ENCODE data around the gene KRT81.
A peak's percentile ranks its signal among the peaks of the same experiment; 100 is the strongest.
"Not testable (repeated sequence)": the region's sequence is repeated elsewhere in the genome, so short reads cannot be mapped to it uniquely, and the experiment has no call there.

KRT81 gene

DNA sequence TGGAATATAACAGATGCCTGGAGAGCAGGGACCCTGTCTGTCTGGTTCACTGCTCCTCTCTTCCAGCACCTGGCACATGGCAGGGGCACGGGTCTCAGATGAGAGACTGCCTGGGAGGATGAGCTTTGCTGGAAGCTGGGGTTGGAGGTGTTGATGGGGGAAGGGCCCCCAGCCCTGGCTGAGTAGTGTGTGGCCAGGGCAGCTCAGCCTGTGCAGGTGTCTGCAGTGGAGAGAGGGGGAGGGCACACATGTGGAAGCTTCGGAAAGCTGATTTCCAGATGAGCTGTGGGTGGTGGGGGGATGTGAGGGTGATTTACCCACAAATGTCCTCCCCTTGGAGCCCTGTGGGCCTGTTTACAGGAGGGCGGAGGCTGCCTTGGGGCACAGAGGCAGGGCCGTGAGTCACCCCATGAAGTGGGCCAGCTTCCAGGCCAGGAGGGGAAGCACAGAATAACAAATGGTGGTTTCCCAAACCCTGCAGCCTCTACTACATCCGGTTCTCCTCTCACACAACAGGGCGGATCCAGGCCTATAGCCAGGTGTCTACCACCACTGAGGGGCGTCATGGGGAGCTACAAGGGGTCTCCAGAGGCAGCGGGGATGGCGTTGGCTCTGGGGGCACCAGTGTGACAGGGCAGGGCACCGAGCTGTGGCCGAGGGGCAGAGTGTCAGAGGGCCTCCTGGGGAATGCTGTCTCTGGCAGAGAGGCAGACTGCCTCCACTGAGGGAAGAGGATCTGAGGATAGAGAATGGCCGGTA lies 47.3 kb downstream of the KRT81 start:
- H3K9me3 ChIP-seq (ENCODE audit: severe bottlenecking), result no peaks in the 10 kb centered on the region
- no peaks in the 10 kb centered on the region for H3K27me3 ChIP-seq (ENCODE audit: insufficient read depth, poor library complexity, severe bottlenecking)
- peak; percentile 91 for DNase-seq (ENCODE audit: low spot score)
- H3K4me3 ChIP-seq (ENCODE audit: severe bottlenecking), result no peak overlapping the region
- H3K27ac ChIP-seq (ENCODE audit: poor library complexity, severe bottlenecking), result peak overlapping the region; percentile 99
- TF ChIP-seq, protein P1, sequence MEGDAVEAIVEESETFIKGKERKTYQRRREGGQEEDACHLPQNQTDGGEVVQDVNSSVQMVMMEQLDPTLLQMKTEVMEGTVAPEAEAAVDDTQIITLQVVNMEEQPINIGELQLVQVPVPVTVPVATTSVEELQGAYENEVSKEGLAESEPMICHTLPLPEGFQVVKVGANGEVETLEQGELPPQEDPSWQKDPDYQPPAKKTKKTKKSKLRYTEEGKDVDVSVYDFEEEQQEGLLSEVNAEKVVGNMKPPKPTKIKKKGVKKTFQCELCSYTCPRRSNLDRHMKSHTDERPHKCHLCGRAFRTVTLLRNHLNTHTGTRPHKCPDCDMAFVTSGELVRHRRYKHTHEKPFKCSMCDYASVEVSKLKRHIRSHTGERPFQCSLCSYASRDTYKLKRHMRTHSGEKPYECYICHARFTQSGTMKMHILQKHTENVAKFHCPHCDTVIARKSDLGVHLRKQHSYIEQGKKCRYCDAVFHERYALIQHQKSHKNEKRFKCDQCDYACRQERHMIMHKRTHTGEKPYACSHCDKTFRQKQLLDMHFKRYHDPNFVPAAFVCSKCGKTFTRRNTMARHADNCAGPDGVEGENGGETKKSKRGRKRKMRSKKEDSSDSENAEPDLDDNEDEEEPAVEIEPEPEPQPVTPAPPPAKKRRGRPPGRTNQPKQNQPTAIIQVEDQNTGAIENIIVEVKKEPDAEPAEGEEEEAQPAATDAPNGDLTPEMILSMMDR (IDR thresholded peaks at IDR 0.05; ENCODE audit: poor library complexity, severe bottlenecking), result no peak
- peak; percentile 6 for ATAC-seq (ENCODE audit: low read depth)
- peaks cover 47% of the 10 kb centered on the region for H3K4me1 ChIP-seq (ENCODE audit: insufficient read depth, poor library complexity, severe bottlenecking)
- H3K36me3 ChIP-seq (ENCODE audit: low read depth), result peaks cover 85% of the 10 kb centered on the region

DNA sequence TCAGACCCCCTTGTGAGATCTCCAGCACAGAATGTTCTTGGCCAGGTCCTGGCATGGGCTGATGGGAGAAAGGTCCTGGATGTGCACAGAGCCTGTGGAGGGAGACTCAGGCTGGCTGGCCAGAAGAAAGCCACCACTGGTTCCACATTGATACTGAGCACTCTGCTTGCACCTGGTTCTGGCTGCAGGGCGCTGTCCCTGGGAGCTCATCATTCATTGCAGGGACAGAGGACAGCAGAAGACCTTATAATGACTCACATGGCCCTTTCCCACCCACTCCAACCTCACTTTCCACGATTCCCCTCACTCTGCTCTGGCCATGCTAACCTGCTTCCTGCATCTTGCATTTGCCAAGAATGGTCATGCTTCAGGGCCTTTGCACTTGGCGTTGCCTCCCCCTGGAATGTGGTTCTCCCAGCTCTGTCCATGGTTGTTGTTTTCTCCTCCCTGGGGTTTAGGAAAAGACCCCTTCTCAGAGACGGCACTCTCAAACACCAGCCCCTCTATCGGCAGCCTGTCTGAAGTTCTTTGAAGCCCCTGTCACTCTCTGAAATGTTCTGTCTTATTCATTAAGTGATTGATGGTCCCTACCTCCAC lies 48.0 kb downstream of the KRT81 start:
- Histone ChIP-seq H3K27me3 (ENCODE audit: insufficient read depth, poor library complexity, severe bottlenecking) (no peaks in the 10 kb centered on the region), H3K27ac (ENCODE audit: poor library complexity, severe bottlenecking) (peak overlapping the region; percentile 99), H3K4me3 (ENCODE audit: severe bottlenecking) (no peak overlapping the region), H3K4me1 (ENCODE audit: insufficient read depth, poor library complexity, severe bottlenecking) (peaks cover 52% of the 10 kb centered on the region), H3K36me3 (ENCODE audit: low read depth) (peaks cover 92% of the 10 kb centered on the region), H3K9me3 (ENCODE audit: severe bottlenecking) (no peaks in the 10 kb centered on the region)
- ATAC-seq (ENCODE audit: low read depth) (no peak), DNase-seq (ENCODE audit: low spot score) (peak; percentile 65)
- TF ChIP-seq, protein P1 (IDR thresholded peaks at IDR 0.05; ENCODE audit: poor library complexity, severe bottlenecking), result no peak

DNA sequence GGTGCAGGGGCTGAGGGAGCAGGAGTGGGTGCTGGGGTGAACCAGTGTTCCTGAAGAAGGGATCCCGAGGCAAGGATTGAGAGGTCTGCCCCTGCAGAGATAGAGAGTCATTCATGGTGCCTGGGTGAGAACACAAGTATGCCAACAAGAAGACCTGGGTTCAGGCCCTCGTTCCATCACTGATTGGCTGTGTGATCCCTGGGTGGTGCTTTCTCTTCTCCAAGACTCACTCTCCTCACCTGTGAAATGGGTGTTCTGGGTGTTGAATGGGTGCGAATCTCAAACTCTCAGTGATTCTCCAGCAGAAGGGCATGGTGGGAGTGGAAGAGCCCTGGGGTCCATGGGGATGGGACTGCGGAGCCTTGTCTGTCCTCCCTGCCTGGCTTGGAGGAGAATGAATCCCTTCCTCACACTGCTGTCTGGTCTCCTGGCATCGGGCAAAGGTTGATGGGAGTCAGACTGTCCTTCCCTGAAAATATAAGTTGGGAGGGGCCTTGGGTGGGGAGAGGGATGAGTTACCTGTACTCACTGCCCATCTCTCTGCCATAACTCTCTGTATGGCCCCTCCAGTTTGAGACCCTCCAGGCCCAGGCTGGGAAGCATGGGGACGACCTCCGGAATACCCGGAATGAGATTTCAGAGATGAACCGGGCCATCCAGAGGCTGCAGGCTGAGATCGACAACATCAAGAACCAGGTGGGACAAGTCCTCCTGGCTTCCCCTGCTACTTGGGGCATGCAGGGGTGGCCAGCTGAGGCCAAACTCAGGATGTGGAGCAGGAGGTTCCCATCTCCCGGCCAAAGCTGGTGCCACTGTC lies 48.7 kb downstream of the KRT81 start:
- H3K27me3 ChIP-seq (ENCODE audit: insufficient read depth, poor library complexity, severe bottlenecking), result no peaks in the 10 kb centered on the region
- DNase-seq (ENCODE audit: low spot score), result no peak
- peaks cover 94% of the 10 kb centered on the region for H3K36me3 ChIP-seq (ENCODE audit: low read depth)
- no peaks in the 10 kb centered on the region for H3K9me3 ChIP-seq (ENCODE audit: severe bottlenecking)
- H3K4me1 ChIP-seq (ENCODE audit: insufficient read depth, poor library complexity, severe bottlenecking), result peaks cover 56% of the 10 kb centered on the region
- no peak overlapping the region for H3K4me3 ChIP-seq (ENCODE audit: severe bottlenecking)
- no peak for ATAC-seq (ENCODE audit: low read depth)
- H3K27ac ChIP-seq (ENCODE audit: poor library complexity, severe bottlenecking), result peak overlapping the region; percentile 99
- TF ChIP-seq, protein P1 (IDR thresholded peaks at IDR 0.05; ENCODE audit: poor library complexity, severe bottlenecking), result no peak

DNA sequence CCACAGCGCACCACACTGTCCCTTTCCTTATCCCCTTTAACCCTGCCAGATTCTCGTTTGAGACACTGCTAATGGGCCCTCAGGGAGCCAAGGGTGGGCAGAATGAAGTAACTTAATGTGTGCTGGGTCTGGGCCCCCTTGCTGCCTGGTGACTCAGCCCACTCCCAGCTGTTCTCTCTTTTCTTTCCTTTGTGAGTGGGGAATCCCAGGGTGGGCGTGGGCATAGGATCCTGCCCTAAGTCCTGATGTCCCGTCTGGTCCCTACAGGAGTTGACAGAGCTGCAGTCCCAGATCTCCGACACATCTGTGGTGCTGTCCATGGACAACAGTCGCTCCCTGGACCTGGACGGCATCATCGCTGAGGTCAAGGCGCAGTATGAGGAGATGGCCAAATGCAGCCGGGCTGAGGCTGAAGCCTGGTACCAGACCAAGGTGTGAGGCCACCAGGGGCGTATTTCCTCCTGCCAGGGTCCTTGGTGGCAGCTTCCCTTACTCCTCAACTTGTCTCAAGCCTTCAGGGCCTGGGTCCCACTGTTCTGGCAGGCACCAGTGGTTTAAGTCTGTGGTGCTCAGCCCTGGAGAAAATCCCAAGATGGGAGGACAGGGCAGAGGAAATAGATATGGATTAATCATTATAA lies 50.0 kb downstream of the KRT81 start:
- Histone ChIP-seq H3K9me3 (ENCODE audit: severe bottlenecking) (no peaks in the 10 kb centered on the region), H3K4me3 (ENCODE audit: severe bottlenecking) (no peak overlapping the region), H3K4me1 (ENCODE audit: insufficient read depth, poor library complexity, severe bottlenecking) (peaks cover 67% of the 10 kb centered on the region), H3K27me3 (ENCODE audit: insufficient read depth, poor library complexity, severe bottlenecking) (no peaks in the 10 kb centered on the region), H3K36me3 (ENCODE audit: low read depth) (peaks cover 95% of the 10 kb centered on the region), H3K27ac (ENCODE audit: poor library complexity, severe bottlenecking) (peak overlapping the region; percentile 99)
- ATAC-seq (ENCODE audit: low read depth) (peak; percentile 0; the same call in 1 of the 3 replicates), DNase-seq (ENCODE audit: low spot score) (no peak)
- TF ChIP-seq, protein P1 (IDR thresholded peaks at IDR 0.05; ENCODE audit: poor library complexity, severe bottlenecking), result no peak

DNA sequence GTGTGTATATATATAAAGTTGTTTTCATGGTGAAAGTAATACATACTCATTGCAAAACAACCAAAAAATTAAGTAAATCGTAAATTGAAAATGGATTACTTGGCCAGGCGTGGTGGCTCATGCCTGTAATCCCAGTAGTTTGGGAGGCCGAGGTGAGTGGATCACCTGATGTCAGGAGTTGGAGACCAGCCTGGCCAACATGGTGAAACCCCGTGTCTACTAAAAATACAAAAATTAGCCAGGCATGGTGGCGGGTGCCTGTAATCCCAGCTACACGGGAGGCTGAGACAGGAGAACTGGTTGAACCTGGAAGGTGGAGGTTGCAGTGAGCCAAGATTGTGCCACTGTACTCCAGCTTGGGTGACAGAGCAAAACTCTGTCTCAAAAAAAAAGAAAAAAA lies 51.1 kb downstream of the KRT81 start:
- not testable (repeated sequence) for H3K9me3 ChIP-seq (ENCODE audit: severe bottlenecking)
- H3K27ac ChIP-seq (ENCODE audit: poor library complexity, severe bottlenecking), result peak overlapping the region; percentile 99

More for the DNA sequence above, 51.1 kb downstream of the KRT81 start:
- ATAC-seq (ENCODE audit: low read depth); H3K27me3 ChIP-seq (ENCODE audit: insufficient read depth, poor library complexity, severe bottlenecking); H3K4me3 ChIP-seq (ENCODE audit: severe bottlenecking); DNase-seq (ENCODE audit: low spot score): not testable (repeated sequence)
- Histone ChIP-seq H3K4me1 (ENCODE audit: insufficient read depth, poor library complexity, severe bottlenecking) (peaks cover 78% of the 10 kb centered on the region), H3K36me3 (ENCODE audit: low read depth) (peaks cover 95% of the 10 kb centered on the region)

All from RWPE2 (cell line).